Eye (tissue), 1 donor: ENCODE measurements around the gene ADAMTS2.
"Not testable (repeated sequence)": the region's sequence is repeated elsewhere in the genome, so short reads cannot be mapped to it uniquely, and the experiment has no call there.

Source experiments
- DNase-seq: peaks from one replicate; pipeline ENCODE4 v3.0.0-alpha.2; 2015

The ADAMTS2 gene

DNA sequence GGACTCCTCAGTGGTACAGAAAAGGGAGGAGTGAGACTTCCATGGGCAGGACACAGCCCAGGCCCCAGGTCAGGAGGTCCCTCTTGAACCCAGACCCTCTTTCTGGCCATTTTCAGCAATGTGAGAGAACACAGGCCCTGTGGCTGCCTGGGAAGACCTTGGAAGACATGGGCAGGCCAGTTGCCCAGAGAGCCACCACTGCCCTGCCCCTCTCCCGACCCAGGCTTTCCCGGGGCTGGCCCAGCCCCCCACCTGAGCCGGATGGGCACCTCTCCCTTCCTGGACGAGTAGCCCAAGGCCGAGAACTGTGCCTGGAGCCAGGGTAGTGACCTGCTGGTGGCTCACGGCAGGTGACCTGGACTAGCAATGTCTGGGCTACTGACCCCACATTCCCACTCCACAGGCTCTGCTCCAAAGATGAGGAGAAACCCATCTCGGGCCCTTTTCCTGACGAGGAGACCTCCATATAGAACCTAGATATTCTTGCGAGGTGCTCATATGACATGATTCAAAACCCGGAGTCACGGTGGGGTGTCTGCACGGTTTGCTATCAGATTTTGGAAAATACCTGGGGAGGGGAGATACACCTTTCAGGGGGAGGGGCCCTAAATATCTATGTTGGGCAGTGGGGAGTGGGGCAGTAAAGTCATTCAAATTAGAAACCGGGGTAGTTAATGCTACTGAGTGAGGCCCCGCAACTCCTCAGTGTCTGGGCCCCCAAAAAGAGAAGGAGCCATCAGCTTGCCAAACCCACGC lies 225.7 kb downstream of the ADAMTS2 start:
- no peak for DNase-seq

DNA sequence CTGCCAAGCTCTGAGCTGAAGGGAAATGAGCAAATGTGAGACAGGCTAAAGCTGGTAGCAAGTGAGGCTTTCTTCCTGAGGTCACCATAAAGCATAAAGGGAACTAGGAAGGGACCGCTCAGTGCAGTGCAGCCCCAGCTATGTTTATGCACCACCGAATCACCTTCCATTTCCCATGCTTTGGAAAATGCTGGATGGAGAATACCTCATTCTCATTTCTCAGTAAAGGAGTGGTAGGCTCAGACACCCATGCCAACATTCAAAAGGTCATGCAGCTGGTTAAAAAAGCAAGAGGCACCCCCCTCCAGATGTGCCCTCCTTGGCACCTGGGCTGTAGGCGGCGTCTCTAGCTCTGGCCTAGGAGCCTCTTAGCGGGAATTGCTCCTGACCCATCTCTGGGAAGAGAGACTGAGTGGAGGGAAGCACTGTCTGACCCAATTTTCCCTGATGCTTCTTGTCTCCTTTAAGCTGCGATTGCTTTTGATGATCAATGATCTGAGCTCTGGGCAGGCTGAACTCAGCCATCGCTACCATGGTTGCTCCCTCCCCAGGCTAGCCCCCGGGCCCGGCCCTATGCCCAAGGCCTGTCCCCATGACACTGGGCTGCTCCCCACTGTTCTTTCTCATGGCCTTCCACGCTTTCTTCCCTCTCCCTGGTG lies 226.4 kb downstream of the ADAMTS2 start:
- DNase-seq: no peak

DNA sequence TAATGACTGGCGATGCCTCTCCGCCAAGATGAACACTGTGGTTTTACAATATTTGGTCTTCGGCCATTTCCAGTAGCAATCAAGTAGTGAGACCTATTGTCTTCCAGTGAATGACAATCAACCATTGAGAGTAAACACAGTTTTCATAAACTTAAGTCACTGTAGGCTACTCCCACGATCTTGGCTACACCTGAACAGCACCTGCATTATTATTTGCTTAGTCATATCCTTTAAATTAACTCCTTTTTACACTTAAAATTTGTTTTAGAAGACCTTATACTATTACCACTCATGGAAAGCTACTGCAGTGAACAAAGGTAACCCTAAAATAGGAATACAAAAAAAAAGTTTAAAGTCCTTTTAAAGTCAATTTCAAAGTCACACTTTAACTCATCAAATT lies 226.9 kb downstream of the ADAMTS2 start:
- DNase-seq: no peak

DNA sequence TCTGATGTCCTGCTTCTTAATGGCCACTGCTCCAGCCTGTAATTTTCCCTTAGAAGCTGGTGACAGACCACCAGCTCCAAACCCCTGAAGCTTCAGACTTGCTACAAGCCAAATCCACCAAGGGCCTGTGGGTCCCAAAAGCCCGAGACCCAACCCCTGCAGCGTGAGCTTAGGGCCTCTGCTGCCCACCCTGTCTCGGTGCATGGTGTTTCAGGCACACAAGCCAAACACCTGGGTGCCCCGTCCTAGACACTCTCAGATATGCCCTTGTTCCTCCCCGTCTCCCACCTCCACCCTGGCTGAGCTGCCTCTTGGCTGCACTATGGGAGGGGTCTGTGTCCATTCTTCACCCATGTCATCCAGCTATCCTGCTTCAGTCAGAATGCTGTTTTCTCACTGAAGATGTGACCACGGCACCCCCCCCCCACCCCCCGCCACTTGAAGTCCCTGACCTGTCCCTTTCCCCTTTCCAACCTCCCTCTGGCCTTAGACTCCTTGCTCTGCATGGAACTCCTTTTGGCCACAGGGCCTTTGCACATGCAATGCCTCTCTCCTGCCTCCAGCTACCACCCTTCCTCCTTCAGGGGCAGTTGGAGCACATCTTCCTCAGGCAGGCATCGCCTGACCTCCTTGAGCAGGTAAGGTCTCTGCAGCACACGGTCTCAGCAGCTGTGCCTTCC lies 229.3 kb downstream of the ADAMTS2 start:
- DNase-seq: no peak

DNA sequence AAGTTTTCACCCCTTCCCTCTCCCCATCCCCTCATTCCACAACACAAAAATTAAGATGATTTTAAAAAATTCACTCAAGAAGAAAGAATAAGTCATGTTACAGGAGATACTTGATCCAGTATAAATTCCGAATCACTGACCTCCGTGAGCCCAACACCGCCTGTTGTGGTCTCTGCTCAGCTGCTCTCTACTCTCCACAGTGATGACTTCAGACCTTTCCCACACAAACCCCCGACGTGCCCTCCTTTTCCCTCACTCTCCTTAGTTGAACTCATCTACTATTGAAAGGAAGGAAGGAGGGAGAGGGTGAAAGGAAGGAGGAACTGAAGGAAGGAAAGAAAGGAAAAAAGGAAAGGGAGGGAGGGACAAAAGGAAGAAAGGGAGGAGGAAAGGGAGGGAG lies 230.0 kb downstream of the ADAMTS2 start:
- no peak for DNase-seq

DNA sequence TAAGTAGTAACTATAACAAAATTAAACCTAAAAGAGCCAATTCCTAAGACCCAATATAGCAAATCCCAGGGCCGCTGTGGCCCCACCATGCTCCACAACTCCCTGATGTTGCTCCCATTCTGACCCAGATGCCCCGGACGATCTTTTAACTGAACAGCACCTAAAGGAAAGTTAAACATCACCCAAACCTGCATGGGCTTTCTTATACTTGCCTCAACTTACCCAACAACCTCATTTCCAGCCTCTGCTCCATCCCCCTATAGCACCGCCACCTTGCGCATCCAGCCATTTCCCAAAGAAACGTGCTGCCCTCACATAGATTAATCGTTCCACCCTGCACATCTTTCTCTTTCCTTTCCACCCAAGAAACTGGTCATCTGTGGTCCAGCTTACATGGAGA lies 230.5 kb downstream of the ADAMTS2 start:
- DNase-seq: no peak

DNA sequence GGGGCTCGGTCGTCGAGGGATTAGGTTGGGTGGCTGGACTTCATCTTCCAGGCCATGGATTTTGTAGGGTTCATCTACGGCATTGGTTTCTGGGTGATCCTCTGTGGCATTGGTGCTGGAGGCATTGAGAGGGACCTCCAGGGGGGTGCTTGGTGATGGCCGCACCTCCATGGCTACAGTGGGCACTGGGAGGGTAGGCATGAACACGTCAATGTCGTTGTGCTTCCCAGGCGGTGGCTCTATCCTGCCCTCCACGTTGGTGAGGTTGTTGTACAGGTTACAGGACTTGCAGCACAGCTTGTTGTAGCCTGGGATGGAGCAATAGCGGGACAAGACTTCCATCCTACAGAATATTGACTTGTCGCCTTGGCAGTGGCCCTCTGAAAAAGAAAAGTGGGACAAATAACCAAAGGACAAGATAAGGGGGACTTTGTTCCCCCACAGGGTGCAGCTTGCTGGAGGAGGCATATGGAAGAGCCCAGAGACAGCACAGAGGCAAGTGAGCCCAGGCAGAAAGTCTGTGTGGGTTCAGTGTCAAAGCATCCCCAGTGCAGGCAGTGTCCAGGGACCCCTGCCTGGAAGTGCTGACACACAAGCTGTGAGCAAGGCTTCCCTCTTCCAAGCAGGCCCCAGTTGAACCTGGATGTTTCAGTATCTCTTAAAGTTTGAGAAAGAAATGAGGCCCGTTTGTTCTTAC lies 231.2 kb downstream of the ADAMTS2 start:
- DNase-seq: no peak

DNA sequence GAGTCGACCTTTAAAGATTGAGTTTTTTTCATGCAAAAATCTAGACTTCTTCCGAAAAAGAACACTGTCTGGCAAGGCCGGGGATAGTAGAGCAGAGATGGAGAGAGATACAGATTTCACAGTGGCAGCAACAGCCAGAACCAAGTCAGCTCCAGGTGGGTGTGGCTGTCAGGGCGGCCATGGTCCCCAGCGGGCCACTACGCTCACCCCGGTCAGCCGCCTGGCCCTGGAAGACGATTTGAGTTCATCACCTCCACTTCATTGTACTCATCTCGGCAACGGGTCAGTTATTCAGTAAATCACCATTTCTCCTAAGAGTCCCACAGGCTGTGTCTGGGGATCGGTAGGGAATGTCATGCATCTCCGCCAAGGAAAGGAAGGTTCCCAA lies 232.1 kb downstream of the ADAMTS2 start:
- no peak for DNase-seq

DNA sequence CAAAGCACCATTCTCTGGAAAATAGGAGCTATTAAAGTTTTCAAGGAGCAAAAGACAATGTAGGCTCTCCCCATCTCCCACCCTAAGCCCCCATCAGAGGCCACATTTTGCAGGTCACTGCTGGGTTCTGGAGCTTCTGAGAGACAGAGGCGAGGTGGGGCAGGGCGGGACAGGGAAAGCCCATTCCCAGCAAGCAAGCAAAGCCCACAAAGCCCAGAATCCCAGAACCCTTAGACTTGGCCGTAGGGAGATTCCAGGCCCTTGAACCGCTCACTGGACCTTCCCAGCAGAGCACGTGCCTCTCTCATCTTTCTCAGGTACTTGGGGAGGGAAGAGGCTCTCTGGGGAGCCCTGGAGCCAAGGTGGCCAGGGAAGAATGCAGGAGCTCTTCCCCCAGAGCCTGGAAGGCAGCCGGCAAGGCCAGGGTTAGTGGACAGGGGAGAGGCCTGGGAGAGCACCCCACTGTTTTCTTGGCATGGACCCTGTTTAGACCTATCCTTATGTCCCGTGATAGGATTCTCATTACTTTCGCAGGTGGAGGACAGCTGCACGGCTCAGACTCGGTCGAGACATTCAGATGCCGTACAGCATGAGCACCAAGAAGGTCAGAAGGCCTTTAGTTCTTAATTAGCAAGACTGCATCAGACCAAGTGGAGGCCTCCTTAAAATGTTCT lies 232.7 kb downstream of the ADAMTS2 start:
- DNase-seq: no peak

DNA sequence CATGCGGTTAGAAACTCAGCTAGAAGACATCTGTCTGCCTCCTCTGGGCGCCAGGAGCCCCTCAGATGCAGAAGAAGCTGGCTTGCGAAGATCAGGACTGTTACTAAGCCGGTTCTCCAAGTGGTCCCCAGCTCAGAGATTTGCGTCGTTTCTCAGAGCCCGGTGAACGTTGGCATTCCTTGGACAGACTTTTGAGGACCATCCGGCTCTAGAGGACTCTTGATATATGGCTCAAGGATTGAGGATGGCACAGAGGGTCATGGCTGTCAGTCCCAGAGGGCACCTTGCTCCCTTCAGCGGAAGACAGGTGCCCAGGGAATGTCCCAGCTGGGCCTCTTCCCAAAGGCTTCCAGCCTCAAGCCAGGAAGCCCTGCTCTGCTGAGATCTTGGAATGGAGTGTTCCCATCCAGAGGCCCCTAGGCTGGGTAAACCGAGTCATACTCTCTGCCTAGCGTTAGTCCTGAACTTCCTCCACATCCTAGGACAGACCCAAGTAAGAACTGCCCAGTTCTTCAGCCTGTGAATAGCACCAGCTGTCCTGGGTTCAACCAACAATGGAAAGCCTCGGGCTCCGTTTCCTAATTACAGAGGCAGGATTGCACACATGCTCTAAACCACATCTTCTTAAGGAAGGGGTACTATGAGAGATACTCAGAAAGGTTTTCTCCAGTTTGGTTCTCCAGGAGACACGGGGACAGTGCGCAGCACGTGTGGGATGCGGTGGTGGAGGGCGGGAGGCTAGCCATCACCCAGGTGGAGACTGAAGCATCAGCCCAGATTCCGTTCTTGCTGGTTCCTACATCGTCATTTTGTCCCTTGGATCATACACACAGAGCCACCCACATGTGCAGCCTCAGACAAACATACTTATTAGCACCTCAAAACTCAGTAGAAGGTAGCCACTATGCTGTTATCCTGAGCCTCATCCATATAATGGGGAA lies 233.7 kb downstream of the ADAMTS2 start:
- DNase-seq: no peak

DNA sequence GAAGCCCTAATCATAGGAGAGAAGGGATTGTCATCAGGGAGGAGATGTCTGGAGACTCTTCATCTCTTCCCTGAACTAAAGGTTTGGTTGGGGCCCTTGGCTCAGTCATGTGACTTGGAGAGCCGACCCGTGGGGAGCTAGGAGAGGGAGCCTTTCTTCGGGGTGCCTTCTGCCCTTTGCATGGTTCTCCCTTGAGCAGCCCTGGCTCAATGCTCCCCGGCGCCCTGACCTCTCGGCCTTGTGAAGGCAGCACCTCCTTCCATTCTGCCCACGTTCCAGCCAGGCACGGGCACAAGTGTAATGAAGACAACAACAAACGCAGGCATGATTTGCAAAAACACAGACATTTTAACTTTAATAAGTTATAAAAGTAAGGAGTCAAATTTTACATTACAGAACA lies 234.7 kb downstream of the ADAMTS2 start:
- no peak for DNase-seq

DNA sequence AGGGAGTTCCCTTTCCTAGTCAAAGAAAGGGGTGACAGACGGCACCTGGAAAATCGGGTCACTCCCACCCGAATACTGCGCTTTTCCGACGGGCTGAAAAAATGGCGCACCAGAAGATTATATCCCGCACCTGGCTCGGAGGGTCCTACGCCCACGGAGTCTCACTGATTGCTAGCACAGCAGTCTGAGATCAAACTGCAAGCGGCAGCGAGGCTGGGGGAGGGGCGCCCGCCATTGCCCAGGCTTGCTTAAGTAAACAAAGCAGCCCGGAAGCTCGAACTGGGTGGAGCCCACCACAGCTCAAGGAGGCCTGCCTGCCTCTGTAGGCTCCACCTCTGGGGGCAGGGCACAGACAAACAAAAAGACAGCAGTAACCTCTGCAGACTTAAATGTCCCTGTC lies 244.0 kb downstream of the ADAMTS2 start:
- DNase-seq: not testable (repeated sequence)

DNA sequence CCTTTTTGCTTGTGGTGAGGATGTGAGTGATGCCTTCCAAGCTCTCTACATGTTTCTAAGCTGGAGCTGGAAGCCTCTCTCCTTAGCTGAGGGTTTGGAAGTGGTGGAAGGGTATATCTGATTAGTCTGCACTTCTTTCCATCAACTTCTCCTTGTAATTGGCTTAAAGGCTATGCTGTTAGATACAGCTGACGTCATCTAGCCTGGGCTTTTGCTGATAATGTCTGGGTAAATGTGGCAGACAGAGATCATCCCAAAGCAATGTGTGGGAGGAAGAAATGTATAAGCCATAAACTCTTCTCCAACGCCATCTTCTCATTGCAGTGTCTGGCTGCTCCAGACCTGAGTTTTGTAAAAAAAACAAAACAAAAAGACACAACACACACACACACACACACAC lies 255.8 kb downstream of the ADAMTS2 start:
- no peak for DNase-seq

DNA sequence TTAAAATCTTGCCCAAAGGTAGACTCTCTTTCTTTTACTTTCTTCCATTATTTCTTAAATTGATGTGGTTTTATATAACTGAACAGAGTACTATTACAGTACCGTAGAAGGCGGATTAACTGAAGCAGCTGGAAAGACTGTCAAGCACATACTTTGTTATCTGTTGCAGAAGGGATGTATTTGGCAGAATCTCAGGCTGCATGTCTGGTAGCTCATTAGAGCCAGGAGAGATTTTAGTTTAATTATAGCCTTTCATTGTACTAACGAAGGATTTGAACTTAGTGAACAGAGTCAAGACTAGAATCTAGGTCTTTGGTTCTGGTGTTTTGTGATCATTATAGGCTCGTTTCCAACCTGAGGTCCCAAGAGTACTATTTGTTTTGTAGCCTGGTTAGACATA lies 264.5 kb downstream of the ADAMTS2 start:
- no peak for DNase-seq

DNA sequence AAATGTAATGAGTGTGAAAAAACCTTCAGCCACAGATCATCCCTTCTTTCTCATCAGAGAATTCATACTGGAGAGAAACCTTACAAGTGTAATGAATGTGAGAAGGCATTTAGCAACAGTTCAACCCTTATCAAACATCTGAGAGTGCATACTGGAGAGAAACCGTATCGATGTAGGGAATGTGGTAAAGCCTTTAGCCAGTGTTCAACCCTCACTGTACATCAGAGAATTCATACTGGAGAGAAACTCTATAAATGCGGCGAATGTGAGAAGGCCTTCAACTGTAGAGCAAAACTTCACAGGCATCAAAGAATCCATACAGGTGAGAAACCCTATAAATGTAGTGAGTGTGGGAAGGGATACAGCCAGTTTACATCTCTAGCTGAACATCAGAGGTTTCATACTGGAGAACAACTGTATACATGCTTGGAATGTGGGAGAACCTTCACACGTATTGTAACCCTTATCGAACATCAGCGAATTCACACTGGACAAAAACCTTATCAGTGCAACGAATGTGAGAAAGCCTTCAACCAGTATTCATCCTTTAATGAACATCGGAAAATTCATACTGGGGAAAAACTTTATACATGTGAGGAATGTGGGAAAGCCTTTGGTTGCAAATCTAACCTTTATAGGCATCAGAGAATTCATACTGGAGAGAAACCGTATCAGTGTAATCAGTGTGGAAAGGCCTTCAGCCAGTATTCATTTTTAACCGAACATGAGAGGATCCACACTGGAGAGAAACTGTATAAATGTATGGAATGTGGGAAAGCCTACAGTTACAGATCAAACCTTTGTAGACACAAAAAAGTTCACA lies 265.9 kb downstream of the ADAMTS2 start:
- no peak for DNase-seq

DNA sequence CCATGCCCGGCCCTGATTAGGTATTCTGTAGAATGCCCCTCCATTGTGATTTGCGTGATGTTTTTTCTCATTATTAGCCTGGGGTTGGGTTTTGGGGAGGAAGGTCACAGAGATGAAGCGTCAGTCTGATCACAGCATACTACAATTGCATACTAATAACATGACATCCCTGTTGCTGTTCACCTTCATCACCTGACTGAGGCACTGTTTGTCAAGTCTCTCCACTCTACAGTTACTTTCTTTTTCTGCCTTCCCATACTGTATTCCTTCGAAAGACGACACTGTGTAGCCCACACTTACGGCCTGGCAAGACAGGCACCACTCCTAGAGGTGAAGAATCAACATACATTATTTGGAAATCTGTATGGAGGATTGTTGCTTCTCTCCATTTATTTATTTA lies 279.6 kb downstream of the ADAMTS2 start:
- DNase-seq: no peak

DNA sequence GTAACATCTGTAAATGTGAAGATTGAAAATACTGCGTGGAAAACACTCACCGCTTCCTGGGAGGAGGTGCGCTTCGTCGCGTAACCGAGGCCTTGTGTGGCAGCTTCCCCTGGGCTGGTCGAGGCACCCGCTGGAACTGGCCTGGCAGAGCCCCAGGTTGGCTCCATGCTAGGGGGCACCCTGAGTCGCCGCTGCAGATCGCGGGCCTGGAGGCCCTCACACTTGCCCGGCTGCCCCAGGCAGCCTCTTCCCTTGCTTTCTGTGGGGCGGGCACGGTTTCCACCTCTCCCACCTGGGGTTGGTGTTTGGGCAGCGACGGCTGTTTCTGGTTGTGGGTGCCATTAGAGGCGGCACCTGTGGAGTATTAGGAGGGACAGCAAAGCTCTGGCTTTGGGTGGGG lies 284.2 kb downstream of the ADAMTS2 start:
- DNase-seq: no peak
